IPS-18a (cell line): ENCODE data around the gene GPATCH4.
"Not testable (repeated sequence)": the region's sequence is repeated elsewhere in the genome, so short reads cannot be mapped to it uniquely, and the experiment has no call there.

Experiments used
- H3K27ac ChIP-seq: one replicate; pipeline ENCODE4 v1.5.1; 2013; ENCODE audit warnings: low read length
- H3K27me3 ChIP-seq: one replicate; pipeline ENCODE4 v1.6.1; 2013; ENCODE audit warnings: mild to moderate bottlenecking, low read length; ENCODE audit not compliant: control insufficient read depth, insufficient read depth
- H3K36me3 ChIP-seq: one replicate; pipeline ENCODE4 v1.6.1; 2013; ENCODE audit warnings: low read depth, low read length; ENCODE audit not compliant: control insufficient read depth
- H3K4me1 ChIP-seq: one replicate; pipeline ENCODE4 v1.6.1; 2013; ENCODE audit warnings: low read depth, low read length; ENCODE audit not compliant: control insufficient read depth
- H3K4me3 ChIP-seq: one replicate; pipeline ENCODE4 v1.5.1; 2013; ENCODE audit warnings: low read length
- H3K9ac ChIP-seq: one replicate; pipeline ENCODE4 v1.6.1; 2013; ENCODE audit warnings: mild to moderate bottlenecking, low read length, moderate library complexity
- H3K9me3 ChIP-seq: one replicate; pipeline ENCODE4 v1.6.1; 2013; ENCODE audit warnings: low read depth, low read length; ENCODE audit not compliant: control insufficient read depth

GPATCH4 gene

GRCh38 chr1:156642265-156643048 lies 41.2 kb upstream of the GPATCH4 start:
- Histone ChIP-seq H3K9ac (no peak overlapping the region), H3K27ac (no peak overlapping the region), H3K27me3 (peaks cover 70% of the 10 kb centered on the region), H3K9me3 (no peaks in the 10 kb centered on the region), H3K4me1 (peaks cover 14% of the 10 kb centered on the region), H3K36me3 (no peaks in the 10 kb centered on the region), H3K4me3 (peak overlapping the region; percentile 64)

- H3K27ac ChIP-seq = no peak within 1 kb of the TSS
- peaks cover 14% of the 10 kb centered on the region for H3K4me1 ChIP-seq
- H3K27me3 ChIP-seq = peaks cover 70% of the 10 kb centered on the region
- no peaks in the 10 kb centered on the region for H3K36me3 ChIP-seq
- no peaks in the 10 kb centered on the region for H3K9me3 ChIP-seq
- H3K9ac ChIP-seq = peak within 1 kb of the TSS; percentile 2
- H3K4me3 ChIP-seq = peak within 1 kb of the TSS; percentile 64
These were observed 40.5 kb upstream of the GPATCH4 start, which contains the start of gene BCAN for GRCh38 chr1:156641761-156642264. BCAN (plus strand) TSS chr1:156642117; CDS start chr1:156646055, 3,938 bp downstream.

GRCh38 chr1:156640842-156641706 lies 39.8 kb upstream of the GPATCH4 start:
- H3K36me3 ChIP-seq = no peaks in the 10 kb centered on the region
- no peak overlapping the region for H3K27ac ChIP-seq
- H3K9me3 ChIP-seq = no peaks in the 10 kb centered on the region
- peak overlapping the region; percentile 64 for H3K4me3 ChIP-seq
- H3K4me1 ChIP-seq = peaks cover 14% of the 10 kb centered on the region
- H3K27me3 ChIP-seq = peaks cover 70% of the 10 kb centered on the region
- H3K9ac ChIP-seq = peak overlapping the region; percentile 2

DNA sequence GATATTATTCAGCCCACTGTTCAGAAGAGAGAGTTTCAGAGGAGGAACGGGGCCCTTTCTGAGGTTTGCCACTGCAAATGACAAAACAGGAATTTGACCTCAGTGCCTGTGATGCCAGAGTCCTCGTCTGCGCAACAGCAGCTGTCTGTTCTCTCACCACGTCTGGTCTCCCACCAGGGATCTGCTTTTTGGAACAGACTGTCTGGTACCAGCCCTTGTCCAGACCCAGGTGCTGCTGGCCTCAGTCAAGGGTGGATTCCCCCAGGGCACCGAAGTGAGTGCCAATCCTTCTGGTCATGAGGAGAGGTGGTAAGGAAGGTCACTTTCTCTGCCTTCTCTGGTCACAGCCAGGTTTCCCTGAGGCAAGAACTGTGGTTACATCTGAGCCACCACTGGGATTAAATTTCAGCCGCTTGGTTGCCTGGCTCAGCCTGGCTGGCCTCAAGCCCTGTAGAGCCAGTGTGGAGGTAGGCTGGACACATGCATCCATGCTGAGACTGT lies 38.4 kb upstream of the GPATCH4 start:
- H3K4me3 ChIP-seq = no peak overlapping the region
- H3K4me1 ChIP-seq = peaks cover 14% of the 10 kb centered on the region
- H3K36me3 ChIP-seq = no peaks in the 10 kb centered on the region
- H3K27me3 ChIP-seq = peaks cover 61% of the 10 kb centered on the region
- no peak overlapping the region for H3K9ac ChIP-seq
- no peaks in the 10 kb centered on the region for H3K9me3 ChIP-seq
- no peak overlapping the region for H3K27ac ChIP-seq

DNA sequence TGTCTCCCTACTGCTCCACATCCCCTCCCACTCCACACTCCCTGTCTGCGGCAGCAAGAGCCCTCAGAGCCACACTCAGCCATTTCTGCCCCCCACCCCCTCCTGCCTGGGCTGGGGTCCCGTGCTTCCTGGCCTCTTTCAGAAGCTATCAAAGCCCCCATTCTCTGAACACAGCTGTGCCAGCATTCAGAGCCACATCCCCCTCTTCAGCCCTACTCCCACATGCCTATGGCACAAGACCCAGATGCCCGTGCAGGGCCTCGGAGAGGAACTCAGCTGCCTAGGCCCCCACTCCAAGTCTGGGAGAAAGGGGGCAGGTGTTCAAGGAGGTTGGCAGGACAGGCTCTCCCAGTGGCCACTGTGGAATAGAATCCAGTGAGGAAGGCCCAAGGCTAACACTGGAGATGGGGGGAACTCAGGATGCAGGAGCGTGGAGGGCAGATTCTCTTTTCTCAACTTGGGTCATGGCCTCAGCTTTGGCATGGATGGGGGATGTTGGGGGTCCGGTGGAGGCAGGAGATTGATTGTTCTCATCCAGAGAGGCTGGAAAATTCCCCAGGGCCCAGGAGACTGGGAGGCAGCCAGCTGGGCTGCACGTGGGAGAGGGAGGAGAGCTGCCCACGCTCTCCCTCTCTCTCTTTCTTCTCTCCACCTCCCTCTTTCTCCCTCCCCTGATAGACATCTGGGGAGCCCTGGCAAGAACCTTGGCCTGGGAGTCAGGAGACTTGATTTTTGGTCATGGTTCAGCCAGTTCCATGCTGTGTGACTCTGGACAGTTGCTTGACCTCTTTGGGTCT lies 37.1 kb upstream of the GPATCH4 start:
- Histone ChIP-seq H3K9ac (no peak overlapping the region), H3K36me3 (no peaks in the 10 kb centered on the region), H3K27ac (no peak overlapping the region), H3K4me1 (peaks cover 14% of the 10 kb centered on the region), H3K9me3 (no peaks in the 10 kb centered on the region), H3K4me3 (no peak overlapping the region), H3K27me3 (peaks cover 51% of the 10 kb centered on the region)

- H3K4me3 ChIP-seq = no peak overlapping the region
- peaks cover 4% of the 10 kb centered on the region for H3K27me3 ChIP-seq
- no peaks in the 10 kb centered on the region for H3K4me1 ChIP-seq
- no peak overlapping the region for H3K9ac ChIP-seq
- H3K9me3 ChIP-seq = no peaks in the 10 kb centered on the region
- no peaks in the 10 kb centered on the region for H3K36me3 ChIP-seq
- no peak overlapping the region for H3K27ac ChIP-seq
These were observed 31.1 kb upstream of the GPATCH4 start for GRCh38 chr1:156632355-156632754.

DNA sequence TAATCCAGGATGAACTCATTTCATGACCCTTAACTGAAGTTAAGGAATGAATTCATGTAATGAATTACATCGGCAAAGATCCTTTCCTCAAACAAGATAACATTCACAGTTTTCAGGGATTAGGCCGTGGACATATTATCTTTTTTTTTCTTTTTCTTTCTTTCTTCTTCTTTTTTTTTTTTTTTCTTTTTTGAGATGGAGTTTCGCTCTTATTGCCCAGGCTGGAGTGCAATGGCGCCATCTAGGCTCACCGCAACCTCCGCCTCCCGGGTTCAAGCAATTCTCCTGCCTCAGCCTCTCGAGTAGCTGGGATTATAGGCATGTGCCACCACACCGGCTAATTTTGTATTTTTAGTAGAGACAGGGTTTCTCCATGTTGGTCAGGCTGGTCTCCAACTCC lies 29.9 kb upstream of the GPATCH4 start:
- not testable (repeated sequence) for H3K4me1 ChIP-seq, H3K27ac ChIP-seq, H3K9ac ChIP-seq, H3K4me3 ChIP-seq, H3K36me3 ChIP-seq, H3K9me3 ChIP-seq
- H3K27me3 ChIP-seq = peaks cover 11% of the 10 kb centered on the region

- Histone ChIP-seq H3K27ac (no peak overlapping the region), H3K27me3 (peaks cover 23% of the 10 kb centered on the region), H3K9me3 (no peaks in the 10 kb centered on the region), H3K9ac (no peak overlapping the region), H3K4me3 (no peak overlapping the region), H3K4me1 (no peaks in the 10 kb centered on the region), H3K36me3 (no peaks in the 10 kb centered on the region)
These were observed 28.7 kb upstream of the GPATCH4 start for GRCh38 chr1:156629823-156630449.

DNA sequence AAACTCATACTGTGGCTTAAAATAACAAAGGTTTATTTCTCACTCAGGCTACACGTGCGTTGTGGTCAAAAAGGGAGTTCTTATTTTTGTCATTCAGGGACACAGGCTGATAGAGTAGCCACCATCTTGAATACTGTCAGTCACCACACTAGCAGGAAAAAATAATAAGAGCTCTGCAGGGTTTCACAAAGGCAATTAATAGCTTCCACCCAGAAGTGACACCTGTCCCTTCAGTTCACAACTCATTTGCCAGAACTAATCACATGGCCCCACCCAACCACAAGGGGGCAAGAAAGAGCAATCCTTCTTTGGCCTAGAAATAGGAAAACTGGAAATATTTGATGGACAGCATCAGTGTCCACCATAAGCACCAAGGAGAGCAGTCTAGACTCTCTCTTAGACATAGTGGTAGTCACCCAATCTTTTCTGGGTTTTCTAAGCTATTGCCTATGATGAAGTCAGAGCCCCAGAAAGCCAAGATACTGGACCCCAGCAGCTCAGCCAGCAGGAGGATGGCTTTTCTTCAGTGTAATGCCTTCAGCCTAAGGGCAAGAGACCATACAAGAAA lies 26.1 kb upstream of the GPATCH4 start:
- Histone ChIP-seq H3K9ac (no peak overlapping the region), H3K27ac (no peak overlapping the region), H3K4me1 (no peaks in the 10 kb centered on the region)

GRCh38 chr1:156626079-156626438 lies 24.8 kb upstream of the GPATCH4 start:
- no peaks in the 10 kb centered on the region for H3K36me3 ChIP-seq
- no peak overlapping the region for H3K4me3 ChIP-seq
- H3K9me3 ChIP-seq = no peaks in the 10 kb centered on the region
- H3K27ac ChIP-seq = no peak overlapping the region
- H3K9ac ChIP-seq = no peak overlapping the region
- H3K27me3 ChIP-seq = peaks cover 56% of the 10 kb centered on the region
- no peaks in the 10 kb centered on the region for H3K4me1 ChIP-seq

More for the DNA sequence above, 26.1 kb upstream of the GPATCH4 start:
- Histone ChIP-seq H3K9me3 (no peaks in the 10 kb centered on the region), H3K36me3 (no peaks in the 10 kb centered on the region), H3K4me3 (no peak overlapping the region), H3K27me3 (peaks cover 49% of the 10 kb centered on the region)
